Measurements from ENCODE around the gene GABRD. TPM values are rescaled to one million over a fixed set of nuclear protein-coding genes. Genes with fewer than 3 reads are reported as not detected.
A peak's percentile ranks its signal among the peaks of the same experiment; 100 is the strongest.

GABRD gene
- total and polyA plus RNA-seq, 2 of the 13 experiments (the other 11 are each of a cell fraction or from before 2014, with no cell fraction given): not detected

GRCh38 chr1:2044510-2045319 lies 25.6 kb downstream of the GABRD start (continued):
- TF ChIP-seq ZNF281 (CRISPR knock-in tag; IDR thresholded peaks at IDR 0.05; ENCODE audit: borderline replicate concordance): no peak
- TF ChIP-seq MXD3 (CRISPR knock-in tag; IDR thresholded peaks at IDR 0.05): no peak; the same call in 1 of the 2 replicates
- no peak for TF ChIP-seq FOXM1 (CRISPR knock-in tag; IDR thresholded peaks at IDR 0.05)
- peak; percentile 57; the same call in 1 of the 2 replicates for TF ChIP-seq TBX2 (CRISPR knock-in tag; IDR thresholded peaks at IDR 0.05; ENCODE audit: borderline replicate concordance)
- no peak for TF ChIP-seq SYNCRIP (IDR thresholded peaks at IDR 0.05; ENCODE audit: insufficient read depth, low read depth, low read length)
- TF ChIP-seq PHF5A (CRISPR knock-in tag; IDR thresholded peaks at IDR 0.05; ENCODE audit: low read depth, unreplicated experiment): no peak
- TF ChIP-seq, protein P1, sequence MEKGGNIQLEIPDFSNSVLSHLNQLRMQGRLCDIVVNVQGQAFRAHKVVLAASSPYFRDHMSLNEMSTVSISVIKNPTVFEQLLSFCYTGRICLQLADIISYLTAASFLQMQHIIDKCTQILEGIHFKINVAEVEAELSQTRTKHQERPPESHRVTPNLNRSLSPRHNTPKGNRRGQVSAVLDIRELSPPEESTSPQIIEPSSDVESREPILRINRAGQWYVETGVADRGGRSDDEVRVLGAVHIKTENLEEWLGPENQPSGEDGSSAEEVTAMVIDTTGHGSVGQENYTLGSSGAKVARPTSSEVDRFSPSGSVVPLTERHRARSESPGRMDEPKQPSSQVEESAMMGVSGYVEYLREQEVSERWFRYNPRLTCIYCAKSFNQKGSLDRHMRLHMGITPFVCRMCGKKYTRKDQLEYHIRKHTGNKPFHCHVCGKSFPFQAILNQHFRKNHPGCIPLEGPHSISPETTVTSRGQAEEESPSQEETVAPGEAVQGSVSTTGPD (CRISPR knock-in tag; IDR thresholded peaks at IDR 0.05): no peak
- no peak for TF ChIP-seq ZNF570 (CRISPR knock-in tag; IDR thresholded peaks at IDR 0.05; ENCODE audit: borderline replicate concordance)
- TF ChIP-seq HMGA1 (CRISPR knock-in tag; conservative IDR thresholded peaks at IDR 0.05): no peak
- TF ChIP-seq ZFAT (CRISPR knock-in tag; conservative IDR thresholded peaks at IDR 0.05): no peak
- TF ChIP-seq, protein P2, sequence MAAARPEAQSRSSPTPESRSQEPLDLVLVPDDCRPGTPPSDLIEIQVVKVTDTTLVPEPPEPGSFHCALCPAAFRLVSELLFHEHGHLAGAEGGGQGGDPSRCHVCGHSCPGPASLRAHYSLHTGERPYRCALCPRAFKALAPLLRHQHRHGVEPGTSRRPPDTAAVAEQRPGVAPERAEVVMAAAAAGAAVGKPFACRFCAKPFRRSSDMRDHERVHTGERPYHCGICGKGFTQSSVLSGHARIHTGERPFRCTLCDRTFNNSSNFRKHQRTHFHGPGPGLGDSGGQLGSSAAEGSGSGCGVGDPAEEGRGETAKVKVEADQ (CRISPR knock-in tag; IDR thresholded peaks at IDR 0.05; ENCODE audit: borderline replicate concordance): no peak
- no peak for TF ChIP-seq ZNF619 (CRISPR knock-in tag; IDR thresholded peaks at IDR 0.05)
- no peak for TF ChIP-seq TARDBP (CRISPR knock-in tag; IDR thresholded peaks at IDR 0.05)
- TF ChIP-seq, protein P3, sequence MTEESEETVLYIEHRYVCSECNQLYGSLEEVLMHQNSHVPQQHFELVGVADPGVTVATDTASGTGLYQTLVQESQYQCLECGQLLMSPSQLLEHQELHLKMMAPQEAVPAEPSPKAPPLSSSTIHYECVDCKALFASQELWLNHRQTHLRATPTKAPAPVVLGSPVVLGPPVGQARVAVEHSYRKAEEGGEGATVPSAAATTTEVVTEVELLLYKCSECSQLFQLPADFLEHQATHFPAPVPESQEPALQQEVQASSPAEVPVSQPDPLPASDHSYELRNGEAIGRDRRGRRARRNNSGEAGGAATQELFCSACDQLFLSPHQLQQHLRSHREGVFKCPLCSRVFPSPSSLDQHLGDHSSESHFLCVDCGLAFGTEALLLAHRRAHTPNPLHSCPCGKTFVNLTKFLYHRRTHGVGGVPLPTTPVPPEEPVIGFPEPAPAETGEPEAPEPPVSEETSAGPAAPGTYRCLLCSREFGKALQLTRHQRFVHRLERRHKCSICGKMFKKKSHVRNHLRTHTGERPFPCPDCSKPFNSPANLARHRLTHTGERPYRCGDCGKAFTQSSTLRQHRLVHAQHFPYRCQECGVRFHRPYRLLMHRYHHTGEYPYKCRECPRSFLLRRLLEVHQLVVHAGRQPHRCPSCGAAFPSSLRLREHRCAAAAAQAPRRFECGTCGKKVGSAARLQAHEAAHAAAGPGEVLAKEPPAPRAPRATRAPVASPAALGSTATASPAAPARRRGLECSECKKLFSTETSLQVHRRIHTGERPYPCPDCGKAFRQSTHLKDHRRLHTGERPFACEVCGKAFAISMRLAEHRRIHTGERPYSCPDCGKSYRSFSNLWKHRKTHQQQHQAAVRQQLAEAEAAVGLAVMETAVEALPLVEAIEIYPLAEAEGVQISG (CRISPR knock-in tag; IDR thresholded peaks at IDR 0.05): peak; percentile 52; the same call in 1 of the 2 replicates
- no peak for TF ChIP-seq TBX3 (IDR thresholded peaks at IDR 0.05; ENCODE audit: borderline replicate concordance)
- no peak for TF ChIP-seq RARA (CRISPR knock-in tag; IDR thresholded peaks at IDR 0.05)
- no peak for TF ChIP-seq TBP (CRISPR knock-in tag; IDR thresholded peaks at IDR 0.05)
- TF ChIP-seq CREM (IDR thresholded peaks at IDR 0.05): no peak
- TF ChIP-seq CREM (CRISPR knock-in tag; IDR thresholded peaks at IDR 0.05): no peak
- peak; percentile 29; the same call in 1 of the 2 replicates for TF ChIP-seq SAP130 (CRISPR knock-in tag; IDR thresholded peaks at IDR 0.05; ENCODE audit: low read depth)
- TF ChIP-seq KLF16 (CRISPR knock-in tag; IDR thresholded peaks at IDR 0.05): no peak

Data from HepG2 (cell line).